Measurements from ENCODE around the gene AFF3.

AFF3 gene

DNA sequence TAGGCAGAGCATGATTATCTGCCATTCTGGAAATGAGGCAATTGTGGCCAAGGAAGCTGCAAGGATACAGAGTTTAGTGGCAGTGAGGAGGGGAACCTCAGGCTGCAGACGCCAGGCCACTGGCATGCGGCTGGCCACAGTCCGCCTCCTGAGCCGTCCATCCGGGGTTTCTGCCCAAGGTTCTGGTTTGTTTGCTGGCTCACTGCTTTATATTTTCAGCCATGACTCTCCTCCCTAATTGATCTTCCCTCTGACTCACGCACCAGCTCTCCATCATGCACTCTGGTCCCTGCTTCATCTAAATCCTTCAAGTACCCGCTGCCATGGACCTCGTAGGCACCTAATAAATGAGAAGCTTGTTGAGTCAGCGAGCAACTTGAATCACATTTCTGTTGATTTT lies 544.8 kb downstream of the AFF3 start:
- Histone ChIP-seq H3K9ac (ENCODE audit: low read length in 5 of 5) (no peak overlapping the region), H3K9me3 (ENCODE audit: control insufficient read depth in 5 of 5, low read length in 5 of 5) (no peaks in the 10 kb centered on the region), H3K4me1 (ENCODE audit: control insufficient read depth in 5 of 5, insufficient read depth in 5 of 5, low read length in 5 of 5) (no peaks in the 10 kb centered on the region), H3K27me3 (ENCODE audit: control insufficient read depth in 5 of 5, insufficient read depth in 4 of 5, low read length in 5 of 5) (peaks cover 0 to 5% (median 0%) of the 10 kb centered on the region in 5 donors), H3K36me3 (ENCODE audit: control insufficient read depth in 5 of 5, insufficient read depth in 5 of 5, low read length in 5 of 5) (peaks cover 0 to 16% (median 0%) of the 10 kb centered on the region in 5 donors), H3K4me3 (ENCODE audit: low read depth in 1 of 5, low read length in 5 of 5) (no peak overlapping the region), H3K27ac (ENCODE audit: low read depth, low read length) (no peak overlapping the region)

DNA sequence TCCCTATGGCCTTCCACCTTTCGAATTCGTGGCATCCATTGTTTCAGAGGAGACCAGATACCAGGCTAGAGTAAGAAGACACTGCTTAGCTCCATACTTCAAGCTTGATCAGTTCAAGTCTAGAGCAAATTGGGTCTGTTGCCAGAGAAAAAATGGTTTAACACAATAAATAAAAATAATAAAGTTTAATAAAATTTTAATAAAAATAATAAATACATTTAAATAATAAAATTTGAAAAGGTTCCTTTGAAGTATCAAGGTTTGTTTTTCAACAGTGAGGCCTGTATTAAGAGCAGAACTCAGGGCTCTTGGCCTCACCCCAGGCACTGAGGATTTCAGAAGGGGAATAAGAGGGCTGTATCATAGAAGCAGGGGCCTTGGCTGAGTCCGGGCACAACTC lies 547.0 kb downstream of the AFF3 start:
- Histone ChIP-seq H3K9me3 (ENCODE audit: control insufficient read depth in 5 of 5, low read length in 5 of 5) (no peaks in the 10 kb centered on the region), H3K36me3 (ENCODE audit: control insufficient read depth in 5 of 5, insufficient read depth in 5 of 5, low read length in 5 of 5) (peaks cover 0 to 19% (median 0%) of the 10 kb centered on the region in 5 donors), H3K4me3 (ENCODE audit: low read depth in 1 of 5, low read length in 5 of 5) (no peak overlapping the region), H3K9ac (ENCODE audit: low read length in 5 of 5) (no peak overlapping the region), H3K27ac (ENCODE audit: low read depth, low read length) (no peak overlapping the region), H3K4me1 (ENCODE audit: control insufficient read depth in 5 of 5, insufficient read depth in 5 of 5, low read length in 5 of 5) (no peaks in the 10 kb centered on the region), H3K27me3 (ENCODE audit: control insufficient read depth in 5 of 5, insufficient read depth in 4 of 5, low read length in 5 of 5) (no peaks in the 10 kb centered on the region)

DNA sequence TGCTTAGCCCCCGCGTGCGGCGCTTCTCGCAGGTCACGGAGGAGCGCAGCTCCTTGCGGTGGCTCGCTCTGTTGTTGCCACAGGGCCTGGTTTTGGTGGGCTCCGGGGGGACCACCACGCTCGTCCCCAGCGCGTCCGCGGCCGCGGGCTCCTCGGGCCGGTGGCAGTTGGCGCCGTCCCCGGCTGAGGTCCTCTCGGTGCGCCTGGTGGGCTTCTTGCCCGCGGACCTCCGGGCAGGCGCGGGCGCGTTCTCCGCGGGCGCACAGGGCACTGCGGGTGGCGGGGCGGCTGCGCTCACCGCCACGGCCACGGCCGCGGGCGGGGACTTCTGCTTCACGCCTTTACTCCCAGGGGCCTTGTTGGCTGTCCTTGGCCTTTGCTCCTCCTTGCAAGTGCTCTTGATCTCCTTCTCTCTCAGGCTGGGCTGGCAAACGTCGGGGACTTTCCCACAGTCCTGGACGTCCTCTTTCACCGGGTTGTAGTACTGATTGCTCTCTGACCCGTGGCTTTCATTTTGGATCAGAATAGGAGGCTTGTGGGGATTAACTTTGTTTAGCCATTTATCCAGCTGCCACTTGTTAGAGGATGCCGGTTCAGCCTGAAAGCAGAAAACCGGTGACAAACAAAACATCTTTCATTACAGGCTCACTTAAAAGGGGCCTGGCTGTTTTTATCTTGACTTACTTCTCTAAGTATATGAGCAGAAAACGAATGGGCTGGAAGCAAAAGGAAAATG lies 548.5 kb downstream of the AFF3 start:
- Histone ChIP-seq H3K27me3 (ENCODE audit: control insufficient read depth in 5 of 5, insufficient read depth in 4 of 5, low read length in 5 of 5) (no peaks in the 10 kb centered on the region), H3K9ac (ENCODE audit: low read length in 5 of 5) (no peak overlapping the region), H3K4me1 (ENCODE audit: control insufficient read depth in 5 of 5, insufficient read depth in 5 of 5, low read length in 5 of 5) (no peaks in the 10 kb centered on the region)

GRCh38 chr2:99576775-99577174 lies 565.6 kb downstream of the AFF3 start:
- H3K4me1 ChIP-seq (ENCODE audit: control insufficient read depth in 5 of 5, insufficient read depth in 5 of 5, low read length in 5 of 5), result no peaks in the 10 kb centered on the region
- H3K27me3 ChIP-seq (ENCODE audit: control insufficient read depth in 5 of 5, insufficient read depth in 4 of 5, low read length in 5 of 5), result no peaks in the 10 kb centered on the region
- H3K4me3 ChIP-seq (ENCODE audit: low read depth in 1 of 5, low read length in 5 of 5), result no peak overlapping the region
- H3K9me3 ChIP-seq (ENCODE audit: control insufficient read depth in 5 of 5, low read length in 5 of 5), result no peaks in the 10 kb centered on the region
- H3K27ac ChIP-seq (ENCODE audit: low read depth, low read length), result no peak overlapping the region
- no peak overlapping the region for H3K9ac ChIP-seq (ENCODE audit: low read length in 5 of 5)
- peaks cover 0 to 31% (median 9%) of the 10 kb centered on the region in 5 donors for H3K36me3 ChIP-seq (ENCODE audit: control insufficient read depth in 5 of 5, insufficient read depth in 5 of 5, low read length in 5 of 5)

More for the DNA sequence above, 548.5 kb downstream of the AFF3 start:
- Histone ChIP-seq H3K9me3 (ENCODE audit: control insufficient read depth in 5 of 5, low read length in 5 of 5) (no peaks in the 10 kb centered on the region), H3K36me3 (ENCODE audit: control insufficient read depth in 5 of 5, insufficient read depth in 5 of 5, low read length in 5 of 5) (peaks cover 0 to 20% (median 0%) of the 10 kb centered on the region in 5 donors), H3K4me3 (ENCODE audit: low read depth in 1 of 5, low read length in 5 of 5) (no peak overlapping the region), H3K27ac (ENCODE audit: low read depth, low read length) (no peak overlapping the region)

- H3K27ac ChIP-seq (ENCODE audit: low read depth, low read length), result no peak overlapping the region
Measured at GRCh38 chr2:99573634-99574251, 568.6 kb downstream of the AFF3 start.

DNA sequence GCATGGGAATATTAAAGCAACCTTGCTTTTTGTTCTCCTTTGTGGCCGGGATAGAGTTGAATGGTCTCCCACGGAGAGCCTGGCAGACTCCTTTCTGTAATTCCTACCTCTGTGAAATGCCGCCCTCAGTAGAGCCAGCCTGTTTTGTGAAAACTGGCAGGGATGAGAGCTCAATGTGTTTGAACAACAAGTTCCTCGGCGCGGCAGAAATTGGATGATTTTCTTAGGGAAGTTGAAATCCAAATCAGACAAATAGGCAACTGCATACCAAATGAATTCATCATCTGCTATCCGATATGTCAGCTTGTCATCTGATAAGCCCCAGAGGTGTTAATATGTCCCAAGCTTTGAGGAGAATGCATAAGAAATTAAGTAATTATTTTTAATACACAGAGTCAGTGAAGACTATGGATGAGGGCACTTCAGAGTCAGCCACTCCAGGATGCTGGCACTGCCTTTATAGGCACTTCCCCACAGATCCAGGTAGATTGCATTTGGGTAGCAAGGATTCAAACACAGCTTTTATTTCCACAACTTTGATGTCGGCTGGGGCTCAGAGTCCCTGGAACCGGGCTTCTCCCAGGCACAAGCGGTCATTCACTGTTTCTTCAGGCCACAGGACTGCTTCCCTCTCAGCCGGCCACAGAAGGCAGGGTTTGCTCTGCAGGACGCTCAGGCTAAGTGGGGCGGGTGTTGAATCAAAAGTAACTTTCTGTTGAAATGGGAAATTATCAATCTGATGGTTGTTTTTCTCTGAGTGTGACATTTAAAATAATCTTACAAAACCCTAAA lies 569.8 kb downstream of the AFF3 start:
- Histone ChIP-seq H3K9ac (ENCODE audit: low read length in 5 of 5) (no peak overlapping the region), H3K9me3 (ENCODE audit: control insufficient read depth in 5 of 5, low read length in 5 of 5) (no peaks in the 10 kb centered on the region), H3K36me3 (ENCODE audit: control insufficient read depth in 5 of 5, insufficient read depth in 5 of 5, low read length in 5 of 5) (peaks cover 2 to 20% (median 8%) of the 10 kb centered on the region in 5 donors), H3K4me1 (ENCODE audit: control insufficient read depth in 5 of 5, insufficient read depth in 5 of 5, low read length in 5 of 5) (no peaks in the 10 kb centered on the region), H3K4me3 (ENCODE audit: low read depth in 1 of 5, low read length in 5 of 5) (no peak overlapping the region), H3K27me3 (ENCODE audit: control insufficient read depth in 5 of 5, insufficient read depth in 4 of 5, low read length in 5 of 5) (no peaks in the 10 kb centered on the region), H3K27ac (ENCODE audit: low read depth, low read length) (no peak overlapping the region)

More at GRCh38 chr2:99573634-99574251, 568.6 kb downstream of the AFF3 start:
- no peaks in the 10 kb centered on the region for H3K27me3 ChIP-seq (ENCODE audit: control insufficient read depth in 5 of 5, insufficient read depth in 4 of 5, low read length in 5 of 5)
- H3K9me3 ChIP-seq (ENCODE audit: control insufficient read depth in 5 of 5, low read length in 5 of 5), result no peaks in the 10 kb centered on the region
- no peak overlapping the region for H3K4me3 ChIP-seq (ENCODE audit: low read depth in 1 of 5, low read length in 5 of 5)
- no peaks in the 10 kb centered on the region for H3K4me1 ChIP-seq (ENCODE audit: control insufficient read depth in 5 of 5, insufficient read depth in 5 of 5, low read length in 5 of 5)
- H3K36me3 ChIP-seq (ENCODE audit: control insufficient read depth in 5 of 5, insufficient read depth in 5 of 5, low read length in 5 of 5), result peaks cover 0 to 23% (median 9%) of the 10 kb centered on the region in 5 donors
- H3K9ac ChIP-seq (ENCODE audit: low read length in 5 of 5), result no peak overlapping the region

- peaks cover 4 to 18% (median 12%) of the 10 kb centered on the region in 5 donors for H3K36me3 ChIP-seq (ENCODE audit: control insufficient read depth in 5 of 5, insufficient read depth in 5 of 5, low read length in 5 of 5)
- no peaks in the 10 kb centered on the region for H3K4me1 ChIP-seq (ENCODE audit: control insufficient read depth in 5 of 5, insufficient read depth in 5 of 5, low read length in 5 of 5)
- no peaks in the 10 kb centered on the region for H3K27me3 ChIP-seq (ENCODE audit: control insufficient read depth in 5 of 5, insufficient read depth in 4 of 5, low read length in 5 of 5)
- no peaks in the 10 kb centered on the region for H3K9me3 ChIP-seq (ENCODE audit: control insufficient read depth in 5 of 5, low read length in 5 of 5)
- H3K27ac ChIP-seq (ENCODE audit: low read depth, low read length), result no peak overlapping the region
- no peak overlapping the region for H3K4me3 ChIP-seq (ENCODE audit: low read depth in 1 of 5, low read length in 5 of 5)
- no peak overlapping the region for H3K9ac ChIP-seq (ENCODE audit: low read length in 5 of 5)
Measured at GRCh38 chr2:99571954-99572353, 570.4 kb downstream of the AFF3 start.

DNA sequence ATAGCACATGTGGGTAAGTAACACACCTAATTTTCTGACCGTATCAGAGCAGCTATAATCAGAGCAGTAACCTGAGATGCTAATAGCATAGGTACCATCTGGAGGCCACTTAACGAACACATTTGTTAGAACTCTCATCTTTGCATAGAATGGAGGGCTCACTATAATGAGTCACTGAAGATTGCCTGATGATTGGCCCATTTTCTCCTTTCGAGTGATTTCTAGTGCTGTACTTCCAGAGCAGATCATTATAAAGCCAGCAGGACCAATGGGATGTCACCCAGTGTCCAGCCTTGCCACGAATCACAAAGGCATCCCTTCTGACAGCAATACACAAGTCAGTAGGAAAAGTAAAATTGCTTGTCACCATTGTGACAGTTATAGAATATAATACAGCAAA lies 570.9 kb downstream of the AFF3 start:
- no peak overlapping the region for H3K9ac ChIP-seq (ENCODE audit: low read length in 5 of 5)
- H3K27ac ChIP-seq (ENCODE audit: low read depth, low read length), result no peak overlapping the region
- no peaks in the 10 kb centered on the region for H3K27me3 ChIP-seq (ENCODE audit: control insufficient read depth in 5 of 5, insufficient read depth in 4 of 5, low read length in 5 of 5)

DNA sequence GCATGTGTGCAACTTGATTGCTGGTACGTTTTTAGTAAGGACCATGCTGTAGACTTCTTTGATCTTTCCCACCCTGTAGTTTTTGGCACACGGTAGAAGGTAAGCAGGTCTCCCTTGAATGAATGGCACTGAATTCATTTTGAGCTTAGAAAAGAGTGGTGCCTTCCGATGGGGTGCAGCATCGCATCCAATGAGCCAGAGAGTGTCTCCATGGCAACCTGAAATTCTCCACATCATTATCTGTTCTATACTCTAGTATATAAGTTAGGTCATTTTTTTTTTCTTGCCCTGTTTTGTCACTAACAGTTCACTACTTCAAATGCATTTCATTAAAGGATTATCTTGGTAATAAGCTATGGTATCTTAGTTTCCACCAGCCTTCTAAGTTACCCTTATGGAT lies 571.4 kb downstream of the AFF3 start:
- Histone ChIP-seq H3K36me3 (ENCODE audit: control insufficient read depth in 5 of 5, insufficient read depth in 5 of 5, low read length in 5 of 5) (peaks cover 4 to 14% (median 8%) of the 10 kb centered on the region in 5 donors), H3K9ac (ENCODE audit: low read length in 5 of 5) (no peak overlapping the region), H3K9me3 (ENCODE audit: control insufficient read depth in 5 of 5, low read length in 5 of 5) (no peaks in the 10 kb centered on the region), H3K4me3 (ENCODE audit: low read depth in 1 of 5, low read length in 5 of 5) (no peak overlapping the region), H3K27ac (ENCODE audit: low read depth, low read length) (no peak overlapping the region), H3K4me1 (ENCODE audit: control insufficient read depth in 5 of 5, insufficient read depth in 5 of 5, low read length in 5 of 5) (no peaks in the 10 kb centered on the region), H3K27me3 (ENCODE audit: control insufficient read depth in 5 of 5, insufficient read depth in 4 of 5, low read length in 5 of 5) (no peaks in the 10 kb centered on the region)

More for the DNA sequence above, 570.9 kb downstream of the AFF3 start:
- no peaks in the 10 kb centered on the region for H3K4me1 ChIP-seq (ENCODE audit: control insufficient read depth in 5 of 5, insufficient read depth in 5 of 5, low read length in 5 of 5)
- no peak overlapping the region for H3K4me3 ChIP-seq (ENCODE audit: low read depth in 1 of 5, low read length in 5 of 5)
- peaks cover 4 to 14% (median 8%) of the 10 kb centered on the region in 5 donors for H3K36me3 ChIP-seq (ENCODE audit: control insufficient read depth in 5 of 5, insufficient read depth in 5 of 5, low read length in 5 of 5)
- H3K9me3 ChIP-seq (ENCODE audit: control insufficient read depth in 5 of 5, low read length in 5 of 5), result no peaks in the 10 kb centered on the region

DNA sequence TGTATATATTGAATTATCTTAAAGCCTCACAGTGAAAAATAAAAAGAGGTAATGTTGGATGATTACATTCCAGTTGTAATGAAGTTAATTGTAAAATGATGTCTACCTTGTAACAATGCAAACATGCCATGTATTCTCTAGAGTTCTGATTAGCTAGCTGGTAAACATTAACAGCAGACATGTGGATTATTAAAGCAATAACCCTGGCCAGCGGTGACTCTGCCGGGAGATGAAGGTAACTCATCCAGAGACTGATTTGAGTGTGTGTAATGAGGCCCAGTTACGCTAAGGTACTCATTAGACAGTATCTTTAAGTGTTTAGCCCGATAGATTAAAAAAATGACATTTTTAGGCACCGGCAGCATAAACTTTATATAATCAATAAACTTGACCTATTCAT lies 573.0 kb downstream of the AFF3 start:
- H3K4me1 ChIP-seq (ENCODE audit: control insufficient read depth in 5 of 5, insufficient read depth in 5 of 5, low read length in 5 of 5), result no peaks in the 10 kb centered on the region
- no peak overlapping the region for H3K27ac ChIP-seq (ENCODE audit: low read depth, low read length)
- no peak overlapping the region for H3K4me3 ChIP-seq (ENCODE audit: low read depth in 1 of 5, low read length in 5 of 5)
- H3K27me3 ChIP-seq (ENCODE audit: control insufficient read depth in 5 of 5, insufficient read depth in 4 of 5, low read length in 5 of 5), result no peaks in the 10 kb centered on the region
- H3K9me3 ChIP-seq (ENCODE audit: control insufficient read depth in 5 of 5, low read length in 5 of 5), result no peaks in the 10 kb centered on the region
- peaks cover 4 to 16% (median 10%) of the 10 kb centered on the region in 5 donors for H3K36me3 ChIP-seq (ENCODE audit: control insufficient read depth in 5 of 5, insufficient read depth in 5 of 5, low read length in 5 of 5)
- H3K9ac ChIP-seq (ENCODE audit: low read length in 5 of 5), result no peak overlapping the region

Data from subcutaneous abdominal adipose tissue (tissue), 5 donors.